Measurements from ENCODE around the gene EIF1. TPM values are rescaled to one million over a fixed set of nuclear protein-coding genes. Genes with fewer than 3 reads are reported as not detected.

Gene EIF1
- total and polyA plus RNA-seq, 12 donors, result 105 to 1,189 (median 442) TPM

GRCh38 chr17:41659427-41660212 lies 29.1 kb upstream of the EIF1 start:
- no peaks in the 10 kb centered on the region for H3K9me3 ChIP-seq (replicated peaks in 1 of 3)
- WGBS, 4 donors, result 74 to 92% (median 87%) methylated on average over 11 of the region's 11 CpGs
- TF ChIP-seq POLR2A (IDR thresholded peaks at IDR 0.05), result no peak
- TF ChIP-seq CTCF (IDR thresholded peaks at IDR 0.05), result no peak
- H3K4me1 ChIP-seq (replicated peaks in 1 of 2), result no peaks in the 10 kb centered on the region
- no peaks in the 10 kb centered on the region for H3K27me3 ChIP-seq
- H3K27ac ChIP-seq, result no peak overlapping the region
- intact Hi-C loops (cut with DNase I), result loop anchor here (5.0 to 10.0 kb wide), 4 partner anchors 107 to 855 kb away; no protein-coding TSS in a partner anchor
- H3K36me3 ChIP-seq (replicated peaks in 1 of 2), result no peaks in the 10 kb centered on the region
- no peak for DNase-seq
- H3K4me3 ChIP-seq, result no peak overlapping the region

GRCh38 chr17:41660221-41660711 lies 28.4 kb upstream of the EIF1 start:
- TF ChIP-seq CTCF (IDR thresholded peaks at IDR 0.05) (no peak), POLR2A (IDR thresholded peaks at IDR 0.05) (no peak)
- Histone ChIP-seq H3K27ac (no peak overlapping the region), H3K9me3 (replicated peaks in 1 of 3) (no peaks in the 10 kb centered on the region), H3K36me3 (replicated peaks in 1 of 2) (no peaks in the 10 kb centered on the region), H3K4me1 (replicated peaks in 1 of 2) (no peaks in the 10 kb centered on the region), H3K27me3 (no peaks in the 10 kb centered on the region), H3K4me3 (no peak overlapping the region)
- DNase-seq, result no peak
- 44 to 71% (median 56%) methylated on average over 7 to 8 of the region's 8 CpGs for WGBS, 4 donors
- intact Hi-C loops (cut with DNase I), result loop anchor here in 1 of 2 donors (5.0 kb wide), 1 partner anchor 753 kb away; no protein-coding TSS in a partner anchor

GRCh38 chr17:41663451-41664171 lies 25.1 kb upstream of the EIF1 start:
- Histone ChIP-seq H3K9me3 (replicated peaks in 1 of 3) (no peaks in the 10 kb centered on the region), H3K4me3 (no peak overlapping the region), H3K36me3 (replicated peaks in 1 of 2) (no peaks in the 10 kb centered on the region), H3K4me1 (replicated peaks in 1 of 2) (peaks cover 13 to 18% of the 10 kb centered on the region in 2 donors), H3K27me3 (no peaks in the 10 kb centered on the region), H3K27ac (no peak overlapping the region)
- TF ChIP-seq POLR2A (IDR thresholded peaks at IDR 0.05) (no peak), CTCF (IDR thresholded peaks at IDR 0.05) (no peak)
- intact Hi-C loops (cut with DNase I), result loop anchor here in 1 of 2 donors (5.0 kb wide), 1 partner anchor 756 kb away; no protein-coding TSS in a partner anchor
- DNase-seq, result no peak
- 61 to 65% (median 63%) methylated on average over 8 of the region's 8 CpGs for WGBS, 4 donors

- H3K9me3 ChIP-seq (replicated peaks in 1 of 3), result no peaks in the 10 kb centered on the region
- 71 to 94% (median 81%) methylated on average over 2 of the region's 2 CpGs for WGBS, 4 donors
- no peak for DNase-seq
- no peaks in the 10 kb centered on the region for H3K27me3 ChIP-seq
- H3K4me3 ChIP-seq, result no peak overlapping the region
- peaks cover 13 to 18% of the 10 kb centered on the region in 2 donors for H3K4me1 ChIP-seq (replicated peaks in 1 of 2)
- no peaks in the 10 kb centered on the region for H3K36me3 ChIP-seq (replicated peaks in 1 of 2)
- TF ChIP-seq POLR2A (IDR thresholded peaks at IDR 0.05) (no peak), CTCF (IDR thresholded peaks at IDR 0.05) (no peak)
- H3K27ac ChIP-seq, result no peak overlapping the region
- intact Hi-C loops (cut with DNase I), result loop anchor here in 1 of 2 donors (5.0 kb wide), 1 partner anchor 757 kb away; no protein-coding TSS in a partner anchor
Observed at GRCh38 chr17:41664172-41664457, 24.6 kb upstream of the EIF1 start.
